ENCODE data around the gene ORAI3. TPM values are rescaled to one million over a fixed set of nuclear protein-coding genes. Genes with fewer than 3 reads are reported as not detected.

The ORAI3 gene
- total and polyA plus RNA-seq, 2 of the 13 experiments (the other 11 are each of a cell fraction or from before 2014, with no cell fraction given) = 11.4 to 32.0 TPM

DNA sequence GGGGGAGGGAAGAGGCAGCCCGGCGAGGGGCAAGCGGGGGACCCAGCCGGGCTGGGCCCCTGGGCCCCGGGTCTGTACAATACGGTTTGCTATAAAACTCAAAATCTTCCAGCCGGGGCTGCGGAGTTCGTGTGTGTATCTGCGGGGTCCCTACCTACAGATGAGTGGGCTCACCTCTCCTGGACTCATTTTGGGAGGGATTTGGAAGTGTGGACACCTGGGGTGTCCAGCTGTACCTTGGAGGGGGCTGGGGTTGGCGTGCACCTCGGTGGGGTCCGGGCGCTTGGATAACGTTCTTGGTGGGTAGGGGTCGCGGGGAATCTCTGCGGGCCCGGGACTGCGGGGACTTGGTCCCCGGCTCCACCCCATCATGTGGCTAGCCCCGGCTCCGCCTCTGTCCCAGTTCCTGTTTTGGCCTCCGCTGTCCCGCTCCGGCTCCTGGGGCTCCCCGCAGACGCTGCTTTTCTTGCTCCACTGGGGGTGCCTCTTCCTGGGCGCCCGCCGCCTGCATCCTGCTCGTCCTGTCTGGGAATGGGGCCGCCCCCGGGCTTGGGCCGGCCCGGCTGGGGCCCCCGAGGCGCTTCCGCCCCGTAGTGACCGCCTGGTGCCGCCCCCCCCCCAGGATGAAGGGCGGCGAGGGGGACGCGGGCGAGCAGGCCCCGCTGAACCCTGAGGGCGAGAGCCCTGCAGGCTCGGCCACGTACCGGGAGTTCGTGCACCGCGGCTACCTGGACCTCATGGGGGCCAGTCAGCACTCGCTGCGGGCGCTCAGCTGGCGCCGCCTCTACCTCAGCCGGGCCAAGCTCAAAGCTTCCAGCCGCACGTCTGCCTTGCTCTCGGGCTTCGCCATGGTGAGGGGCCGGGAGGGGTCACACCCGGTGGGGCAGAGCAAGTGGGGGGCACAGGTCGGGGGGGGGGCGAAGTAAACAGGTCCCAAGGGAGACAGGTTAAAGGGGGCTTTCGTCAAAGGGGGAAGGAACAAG, at the start of gene ORAI3 (continued):
- peak; percentile 25; the same call in 1 of the 2 replicates for TF ChIP-seq ARNTL (CRISPR knock-in tag; IDR thresholded peaks at IDR 0.05)
- peak; percentile 16; the same call in 1 of the 2 replicates for TF ChIP-seq ZBTB3 (CRISPR knock-in tag; IDR thresholded peaks at IDR 0.05; ENCODE audit: borderline replicate concordance, low read depth)
- peak; percentile 11; the same call in 1 of the 2 replicates for TF ChIP-seq ZBTB7A (CRISPR knock-in tag; IDR thresholded peaks at IDR 0.05)
- TF ChIP-seq, protein P1, sequence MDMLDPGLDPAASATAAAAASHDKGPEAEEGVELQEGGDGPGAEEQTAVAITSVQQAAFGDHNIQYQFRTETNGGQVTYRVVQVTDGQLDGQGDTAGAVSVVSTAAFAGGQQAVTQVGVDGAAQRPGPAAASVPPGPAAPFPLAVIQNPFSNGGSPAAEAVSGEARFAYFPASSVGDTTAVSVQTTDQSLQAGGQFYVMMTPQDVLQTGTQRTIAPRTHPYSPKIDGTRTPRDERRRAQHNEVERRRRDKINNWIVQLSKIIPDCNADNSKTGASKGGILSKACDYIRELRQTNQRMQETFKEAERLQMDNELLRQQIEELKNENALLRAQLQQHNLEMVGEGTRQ (IDR thresholded peaks at IDR 0.05; ENCODE audit: low read depth, low read length) = no peak
- TF ChIP-seq, protein P1 (CRISPR knock-in tag; IDR thresholded peaks at IDR 0.05; ENCODE audit: borderline replicate concordance) = no peak
- no peak for TF ChIP-seq ZFP36 (IDR thresholded peaks at IDR 0.05; ENCODE audit: borderline replicate concordance, low read depth, low read length, partially characterized antibody)
- no peak for TF ChIP-seq KDM5B (CRISPR knock-in tag; IDR thresholded peaks at IDR 0.05; ENCODE audit: borderline replicate concordance)
- TF ChIP-seq, protein P2, sequence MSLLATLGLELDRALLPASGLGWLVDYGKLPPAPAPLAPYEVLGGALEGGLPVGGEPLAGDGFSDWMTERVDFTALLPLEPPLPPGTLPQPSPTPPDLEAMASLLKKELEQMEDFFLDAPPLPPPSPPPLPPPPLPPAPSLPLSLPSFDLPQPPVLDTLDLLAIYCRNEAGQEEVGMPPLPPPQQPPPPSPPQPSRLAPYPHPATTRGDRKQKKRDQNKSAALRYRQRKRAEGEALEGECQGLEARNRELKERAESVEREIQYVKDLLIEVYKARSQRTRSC (CRISPR knock-in tag; IDR thresholded peaks at IDR 0.05; ENCODE audit: low read depth) = 0 out of 2 replicates have a peak, but pooled peaks have one; percentile 15
- no peak for TF ChIP-seq TSC22D2 (CRISPR knock-in tag; IDR thresholded peaks at IDR 0.05; ENCODE audit: borderline replicate concordance)
- 0 out of 2 replicates have a peak, but pooled peaks have one; percentile 74 for TF ChIP-seq ZNF766 (CRISPR knock-in tag; IDR thresholded peaks at IDR 0.05; ENCODE audit: borderline replicate concordance)
- TF ChIP-seq PAF1 (CRISPR knock-in tag; IDR thresholded peaks at IDR 0.05) = no peak
- peak; percentile 91 for TF ChIP-seq POLR2G (IDR thresholded peaks at IDR 0.05; ENCODE audit: low read depth, low read length)
- TF ChIP-seq, protein P3, sequence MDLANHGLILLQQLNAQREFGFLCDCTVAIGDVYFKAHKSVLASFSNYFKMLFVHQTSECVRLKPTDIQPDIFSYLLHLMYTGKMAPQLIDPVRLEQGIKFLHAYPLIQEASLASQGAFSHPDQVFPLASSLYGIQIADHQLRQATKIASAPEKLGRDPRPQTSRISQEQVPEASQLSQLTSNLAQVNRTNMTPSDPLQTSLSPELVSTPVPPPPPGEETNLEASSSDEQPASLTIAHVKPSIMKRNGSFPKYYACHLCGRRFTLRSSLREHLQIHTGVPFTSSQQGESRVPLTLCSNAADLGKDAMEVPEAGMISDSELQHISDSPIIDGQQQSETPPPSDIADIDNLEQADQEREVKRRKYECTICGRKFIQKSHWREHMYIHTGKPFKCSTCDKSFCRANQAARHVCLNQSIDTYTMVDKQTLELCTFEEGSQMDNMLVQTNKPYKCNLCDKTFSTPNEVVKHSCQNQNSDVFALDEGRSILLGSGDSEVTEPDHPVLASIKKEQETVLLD (CRISPR knock-in tag; IDR thresholded peaks at IDR 0.05; ENCODE audit: low read depth) = no peak
- TF ChIP-seq ZNF605 (CRISPR knock-in tag; IDR thresholded peaks at IDR 0.05) = 0 out of 2 replicates have a peak, but pooled peaks have one; percentile 4
- TF ChIP-seq, protein P4, sequence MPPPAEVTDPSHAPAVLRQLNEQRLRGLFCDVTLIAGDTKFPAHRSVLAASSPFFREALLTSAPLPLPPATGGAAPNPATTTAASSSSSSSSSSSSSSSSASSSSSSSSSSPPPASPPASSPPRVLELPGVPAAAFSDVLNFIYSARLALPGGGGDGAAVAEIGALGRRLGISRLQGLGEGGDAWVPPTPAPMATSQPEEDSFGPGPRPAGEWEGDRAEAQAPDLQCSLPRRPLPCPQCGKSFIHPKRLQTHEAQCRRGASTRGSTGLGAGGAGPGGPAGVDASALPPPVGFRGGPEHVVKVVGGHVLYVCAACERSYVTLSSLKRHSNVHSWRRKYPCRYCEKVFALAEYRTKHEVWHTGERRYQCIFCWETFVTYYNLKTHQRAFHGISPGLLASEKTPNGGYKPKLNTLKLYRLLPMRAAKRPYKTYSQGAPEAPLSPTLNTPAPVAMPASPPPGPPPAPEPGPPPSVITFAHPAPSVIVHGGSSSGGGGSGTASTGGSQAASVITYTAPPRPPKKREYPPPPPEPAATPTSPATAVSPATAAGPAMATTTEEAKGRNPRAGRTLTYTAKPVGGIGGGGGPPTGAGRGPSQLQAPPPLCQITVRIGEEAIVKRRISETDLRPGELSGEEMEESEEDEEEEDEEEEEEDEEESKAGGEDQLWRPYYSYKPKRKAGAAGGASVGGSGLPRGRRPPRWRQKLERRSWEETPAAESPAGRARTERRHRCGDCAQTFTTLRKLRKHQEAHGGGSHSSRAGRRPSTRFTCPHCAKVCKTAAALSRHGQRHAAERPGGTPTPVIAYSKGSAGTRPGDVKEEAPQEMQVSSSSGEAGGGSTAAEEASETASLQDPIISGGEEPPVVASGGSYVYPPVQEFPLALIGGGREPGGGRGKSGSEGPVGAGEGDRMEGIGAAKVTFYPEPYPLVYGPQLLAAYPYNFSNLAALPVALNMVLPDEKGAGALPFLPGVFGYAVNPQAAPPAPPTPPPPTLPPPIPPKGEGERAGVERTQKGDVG (CRISPR knock-in tag; IDR thresholded peaks at IDR 0.05; ENCODE audit: borderline replicate concordance) = no peak
- no peak for TF ChIP-seq ZNF792 (CRISPR knock-in tag; IDR thresholded peaks at IDR 0.05)
- TF ChIP-seq HMGA1 (CRISPR knock-in tag; conservative IDR thresholded peaks at IDR 0.05) = no peak
- no peak for TF ChIP-seq ZC3H4 (CRISPR knock-in tag; IDR thresholded peaks at IDR 0.05; ENCODE audit: borderline replicate concordance)
- TF ChIP-seq HNRNPL (IDR thresholded peaks at IDR 0.05; ENCODE audit: low read depth, low read length) = peak; percentile 37; the same call in 1 of the 2 replicates
